HCEC 1CT (cell line): ENCODE results near the gene TIMMDC1.
A peak's percentile ranks its signal among the peaks of the same experiment; 100 is the strongest.
"Not testable (repeated sequence)": the region's sequence is repeated elsewhere in the genome, so short reads cannot be mapped to it uniquely, and the experiment has no call there.

ENCODE experiments used
- DNase-seq: peaks from one replicate; pipeline ENCODE4 v3.0.0-alpha.2; 2017

Gene TIMMDC1

GRCh38 chr3:119514637-119515036, 16.3 kb downstream of the TIMMDC1 start:
- no peak for DNase-seq

GRCh38 chr3:119517112-119517511, 18.8 kb downstream of the TIMMDC1 start:
- no peak for DNase-seq

- DNase-seq: no peak
Observed at GRCh38 chr3:119518026-119518425, 19.7 kb downstream of the TIMMDC1 start.

- DNase-seq: peak; percentile 11
Observed at GRCh38 chr3:119524931-119525662, 26.8 kb downstream of the TIMMDC1 start.

- DNase-seq: no peak
Observed at GRCh38 chr3:119527714-119528113, 29.4 kb downstream of the TIMMDC1 start.

GRCh38 chr3:119529883-119530282, 31.5 kb downstream of the TIMMDC1 start:
- DNase-seq: peak; percentile 37

- no peak for DNase-seq
Observed at GRCh38 chr3:119530456-119530855, 32.1 kb downstream of the TIMMDC1 start.

GRCh38 chr3:119531151-119531550, 32.8 kb downstream of the TIMMDC1 start:
- no peak for DNase-seq

- DNase-seq: no peak
Observed at GRCh38 chr3:119534296-119534695, 35.9 kb downstream of the TIMMDC1 start.

GRCh38 chr3:119536757-119537156, 38.4 kb downstream of the TIMMDC1 start:
- no peak for DNase-seq

- DNase-seq: no peak
Observed at GRCh38 chr3:119538772-119539171, 40.4 kb downstream of the TIMMDC1 start.

- no peak for DNase-seq
Observed at GRCh38 chr3:119541547-119541946, 43.2 kb downstream of the TIMMDC1 start.

GRCh38 chr3:119542168-119542767, 43.9 kb downstream of the TIMMDC1 start:
- DNase-seq: no peak

GRCh38 chr3:119543147-119543546, 44.8 kb downstream of the TIMMDC1 start:
- DNase-seq: no peak

- no peak for DNase-seq
Observed at GRCh38 chr3:119547227-119547626, 48.9 kb downstream of the TIMMDC1 start.

- DNase-seq: no peak
Observed at GRCh38 chr3:119548341-119548740, 50.0 kb downstream of the TIMMDC1 start.

- no peak for DNase-seq
Observed at GRCh38 chr3:119550192-119550910, 52.0 kb downstream of the TIMMDC1 start.

GRCh38 chr3:119551598-119551997, 53.3 kb downstream of the TIMMDC1 start:
- no peak for DNase-seq

GRCh38 chr3:119552928-119553327, 54.6 kb downstream of the TIMMDC1 start:
- DNase-seq: not testable (repeated sequence)

- no peak for DNase-seq
Observed at GRCh38 chr3:119553823-119554415, 55.6 kb downstream of the TIMMDC1 start.

GRCh38 chr3:119555309-119555735, 57.0 kb downstream of the TIMMDC1 start:
- no peak for DNase-seq

- no peak for DNase-seq
Observed at GRCh38 chr3:119555929-119556328, 57.6 kb downstream of the TIMMDC1 start.

- no peak for DNase-seq
Observed at GRCh38 chr3:119557192-119557876, 59.0 kb downstream of the TIMMDC1 start.
